Stimulated activated CD4-positive, alpha-beta T cell treated with anti-CD3 and anti-CD28 coated beads, Interleukin-12 subunit alpha, Interleukin-12 subunit beta, amount 100 ng/mL, for 24 hours (primary cell): ENCODE data around the gene DBF4B.
"Not testable (repeated sequence)": the region's sequence is repeated elsewhere in the genome, so short reads cannot be mapped to it uniquely, and the experiment has no call there.

Source experiments
- DNase-seq, 2 experiments: peaks; one replicate each; pipeline ENCODE4 v3.0.0-alpha.2; 2020; ENCODE audit warnings: low read depth in 2 of 2

Gene DBF4B, protein sequence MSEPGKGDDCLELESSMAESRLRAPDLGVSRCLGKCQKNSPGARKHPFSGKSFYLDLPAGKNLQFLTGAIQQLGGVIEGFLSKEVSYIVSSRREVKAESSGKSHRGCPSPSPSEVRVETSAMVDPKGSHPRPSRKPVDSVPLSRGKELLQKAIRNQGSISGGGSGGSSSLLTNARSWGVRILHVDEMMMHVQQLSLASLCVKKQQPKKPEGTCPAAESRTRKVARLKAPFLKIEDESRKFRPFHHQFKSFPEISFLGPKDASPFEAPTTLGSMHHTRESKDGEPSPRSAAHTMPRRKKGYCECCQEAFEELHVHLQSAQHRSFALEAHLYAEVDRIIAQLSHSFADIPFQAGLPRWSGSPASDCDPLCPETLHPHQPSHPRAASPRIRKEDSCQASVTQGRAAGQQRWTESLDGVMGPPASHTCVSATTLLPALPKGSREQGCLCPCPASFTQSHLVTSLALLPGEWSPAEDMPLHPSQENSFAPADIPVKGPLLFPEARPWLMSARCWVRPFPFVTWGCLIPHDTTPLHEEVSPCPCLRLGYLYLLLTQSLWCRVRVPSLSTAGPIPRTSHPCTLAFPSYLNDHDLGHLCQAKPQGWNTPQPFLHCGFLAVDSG

DNA sequence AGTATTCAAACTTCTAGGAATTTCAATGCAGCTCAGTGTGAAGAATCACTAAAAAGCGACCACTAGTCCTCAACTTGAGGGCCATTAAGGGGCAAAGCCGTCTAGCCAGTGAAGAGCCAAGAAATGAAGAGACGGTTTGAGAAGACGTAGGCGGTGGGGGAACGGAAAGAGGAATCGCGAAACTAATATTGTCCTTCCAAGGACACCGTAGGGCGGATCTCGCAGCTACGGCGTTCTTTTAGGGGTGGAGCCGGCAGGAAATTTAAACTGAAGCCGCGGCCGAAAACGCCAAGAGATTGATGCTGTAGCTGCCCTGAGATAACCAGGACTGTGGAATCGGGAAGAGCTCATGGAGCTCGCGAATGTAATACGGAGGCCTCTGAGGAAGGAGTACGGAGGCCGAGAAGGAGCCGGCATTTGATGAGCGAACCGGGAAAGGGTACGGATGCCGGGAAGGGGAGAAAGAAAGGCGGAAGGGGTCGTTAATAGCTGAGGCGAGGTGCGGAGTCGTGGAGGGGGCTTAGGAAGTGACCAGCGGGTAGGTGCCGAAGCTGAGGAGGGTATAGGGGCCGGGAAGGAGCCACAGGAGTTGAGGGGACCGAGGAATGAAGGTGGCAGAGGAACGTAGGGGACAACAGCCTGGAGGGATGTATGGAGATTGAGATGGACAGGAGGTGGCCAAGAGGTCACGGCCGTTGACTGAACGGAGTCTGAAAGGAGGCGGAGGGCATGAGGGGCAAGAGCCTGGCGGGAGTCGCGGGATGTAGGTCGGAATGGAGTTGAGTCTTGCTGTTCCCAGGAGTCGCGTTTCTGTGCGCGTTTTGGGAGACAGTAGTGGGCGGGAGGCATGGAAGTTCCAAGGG lies at the start of gene DBF4B:
DBF4B (plus strand) TSS at position 265 of the 863 bp plus-strand sequence; CDS start at position 421, 156 bp downstream.
- peak; percentile 67 to 78 for DNase-seq

DNA sequence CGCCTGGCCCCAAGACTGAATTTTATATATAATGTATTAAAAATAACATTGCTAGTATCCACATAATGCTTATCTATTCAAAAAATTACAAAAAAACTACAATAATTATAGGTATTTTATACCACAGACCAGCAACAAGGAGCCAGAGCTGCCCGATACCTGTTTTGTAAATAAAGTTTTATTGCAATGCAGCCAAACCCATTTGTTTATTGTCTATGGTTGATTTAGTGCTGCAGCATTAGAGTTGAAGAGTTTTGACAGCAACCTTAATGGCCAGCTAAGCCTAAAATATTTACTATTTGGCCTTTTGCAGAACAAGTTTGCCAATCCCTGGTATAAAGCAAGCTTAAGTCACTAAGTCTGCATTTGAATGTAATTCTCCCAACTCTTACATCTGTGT lies 46.6 kb upstream of the DBF4B start:
- DNase-seq = no peak

DNA sequence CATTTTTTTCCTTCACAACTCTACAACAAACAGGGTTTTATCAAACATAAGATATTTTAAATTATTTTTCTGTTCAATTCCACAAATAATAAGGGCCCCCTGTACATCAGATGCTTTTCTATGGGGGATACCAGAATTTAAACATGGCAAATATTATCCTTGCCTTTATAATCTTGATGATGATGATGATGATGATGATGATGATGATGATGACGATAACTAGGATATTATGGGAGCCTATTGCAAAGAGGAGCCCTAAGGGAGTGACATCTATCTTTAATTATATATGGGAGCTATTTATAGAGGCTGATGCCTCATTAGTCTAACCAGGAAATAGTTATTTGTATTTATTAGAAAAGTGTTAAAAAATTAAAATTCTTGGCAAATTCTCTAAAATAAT lies 45.4 kb upstream of the DBF4B start:
- DNase-seq = no peak

DNA sequence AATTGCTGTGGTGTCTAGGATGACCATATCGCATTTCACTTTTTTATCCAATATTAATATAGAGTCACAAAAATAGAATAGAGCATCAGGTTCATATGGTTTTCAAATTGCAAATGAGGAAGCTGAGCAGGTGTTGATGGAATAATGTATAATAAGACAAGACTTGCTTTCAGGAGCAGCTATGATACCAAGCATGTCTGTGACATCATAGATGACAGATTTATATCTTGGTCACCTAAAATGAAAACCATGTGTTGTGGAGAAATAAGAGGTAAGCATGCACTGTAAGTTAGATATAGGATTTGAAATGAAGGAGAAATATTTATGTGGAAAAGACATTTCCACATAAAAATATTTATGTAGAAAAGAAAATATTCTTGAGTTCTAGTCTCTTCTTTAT lies 43.6 kb upstream of the DBF4B start:
- no peak for DNase-seq

DNA sequence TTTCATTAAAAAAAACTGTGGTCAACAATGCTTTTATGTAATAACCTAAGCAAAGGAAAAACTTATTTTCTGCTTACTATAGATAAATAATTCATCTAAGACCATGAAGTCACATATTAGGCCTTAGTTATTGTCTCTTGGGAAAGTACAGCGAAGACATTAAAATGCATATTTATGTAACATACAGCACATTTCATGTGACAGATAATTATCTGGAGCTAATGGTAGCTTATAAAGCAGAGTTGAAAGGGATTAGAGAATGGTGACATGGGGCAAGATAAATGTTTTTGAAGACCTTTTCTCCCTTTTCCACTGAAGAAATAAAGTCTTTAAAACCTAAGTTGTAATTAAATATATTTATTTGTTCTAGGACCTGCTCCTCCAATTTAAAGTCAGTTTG lies 42.5 kb upstream of the DBF4B start:
- no peak for DNase-seq

DNA sequence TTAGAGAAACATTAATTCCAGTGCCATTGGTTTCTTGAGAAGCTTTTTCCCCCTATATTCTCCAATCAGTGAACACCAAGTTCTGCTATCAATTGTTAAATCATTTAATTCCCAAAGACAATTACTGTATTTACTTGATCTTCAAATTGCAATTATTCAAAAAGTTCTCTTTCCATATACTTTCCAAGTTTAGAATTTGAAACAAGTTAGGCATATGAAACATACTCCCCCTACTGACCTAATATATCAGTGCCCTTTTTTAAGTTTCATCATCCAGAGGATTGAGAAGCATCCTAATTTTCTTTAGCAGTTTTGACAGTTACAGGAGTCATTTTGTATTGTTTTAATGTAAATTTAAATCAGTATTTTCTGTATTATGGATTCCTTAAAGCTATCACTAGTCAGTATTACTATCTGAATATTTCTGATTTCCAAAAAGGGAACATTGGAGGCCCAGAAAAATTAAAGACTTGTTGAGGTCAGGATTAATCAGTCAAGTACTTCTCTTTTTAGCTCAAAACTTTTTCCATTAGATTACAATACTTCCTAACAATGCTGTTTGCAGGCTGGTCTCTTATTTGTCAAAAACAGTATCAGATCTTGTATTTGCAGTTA lies 35.9 kb upstream of the DBF4B start:
- no peak for DNase-seq

DNA sequence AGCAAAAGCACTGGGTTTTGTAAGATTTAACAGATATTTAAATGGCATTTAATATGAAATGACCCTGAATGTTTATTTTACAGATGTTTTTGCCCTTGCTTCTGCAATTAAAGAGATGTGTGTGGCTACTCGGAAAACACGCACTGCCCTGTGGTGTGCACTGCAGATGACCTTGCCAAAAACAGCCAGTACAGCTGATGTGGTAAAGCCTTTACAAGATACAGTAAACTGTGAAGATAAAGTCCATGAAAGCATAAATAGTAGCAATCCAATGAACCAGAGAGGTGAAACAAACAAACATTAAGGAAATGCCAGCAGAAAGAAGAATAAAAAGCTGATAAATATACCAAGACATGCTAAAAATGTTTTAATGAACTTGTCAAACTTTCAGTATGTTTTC lies 34.6 kb upstream of the DBF4B start:
- no peak for DNase-seq

DNA sequence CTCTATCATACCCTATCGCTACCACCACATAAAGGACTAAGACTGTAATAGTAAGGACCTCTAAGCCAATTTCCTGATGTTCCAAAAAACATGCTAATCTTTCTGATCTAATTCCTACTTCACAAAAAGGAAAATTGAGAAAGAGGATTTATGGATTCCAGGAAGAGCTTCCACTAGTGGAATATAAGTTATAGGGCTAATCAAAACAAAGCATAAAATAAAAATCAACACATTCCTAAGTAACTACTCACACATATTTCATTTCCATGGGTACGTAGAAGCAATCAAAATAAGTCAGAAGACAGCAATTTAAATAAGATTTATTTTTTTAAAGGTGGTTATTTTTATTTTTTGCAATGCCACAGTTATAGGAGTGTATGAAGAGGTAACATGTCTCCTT lies 31.3 kb upstream of the DBF4B start:
- no peak for DNase-seq

DNA sequence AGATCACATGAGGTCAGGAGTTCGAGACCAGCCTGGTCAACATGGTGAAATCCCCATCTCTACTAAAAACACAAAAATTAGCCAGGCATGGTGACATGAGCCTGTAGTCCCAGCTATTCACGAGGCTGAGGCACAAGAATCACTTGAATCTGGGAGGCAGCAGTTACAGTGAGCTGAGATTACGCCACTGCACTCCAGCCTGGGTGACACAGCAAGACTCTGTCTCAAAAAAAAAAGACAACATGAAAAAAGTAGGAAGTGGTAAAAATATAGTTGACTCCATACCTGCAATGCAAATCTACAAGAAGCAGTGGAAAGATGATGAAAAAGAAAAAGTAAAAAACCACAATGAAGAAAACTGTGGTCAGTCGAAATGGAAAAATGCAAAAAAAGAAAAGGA lies 25.2 kb upstream of the DBF4B start:
- not testable (repeated sequence) for DNase-seq

DNA sequence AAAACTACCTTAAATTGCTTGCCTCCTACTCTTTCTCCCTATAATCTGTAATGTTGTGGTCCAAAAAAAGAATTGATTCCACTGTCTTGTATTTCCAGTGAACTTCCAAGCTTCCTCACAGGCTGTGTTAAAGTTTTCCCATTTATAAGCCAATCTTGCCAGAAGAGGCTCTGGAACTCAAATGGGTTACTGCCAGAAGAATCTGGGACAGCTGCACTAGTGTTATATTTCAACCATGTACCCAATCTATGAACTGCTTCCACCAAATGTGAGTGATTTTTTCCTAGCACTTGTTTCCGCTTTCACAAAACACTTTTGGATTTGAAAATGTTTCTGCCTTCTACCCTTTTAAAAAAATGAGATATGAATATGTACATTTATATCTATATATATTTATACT lies 20.7 kb upstream of the DBF4B start:
- DNase-seq = no peak

DNA sequence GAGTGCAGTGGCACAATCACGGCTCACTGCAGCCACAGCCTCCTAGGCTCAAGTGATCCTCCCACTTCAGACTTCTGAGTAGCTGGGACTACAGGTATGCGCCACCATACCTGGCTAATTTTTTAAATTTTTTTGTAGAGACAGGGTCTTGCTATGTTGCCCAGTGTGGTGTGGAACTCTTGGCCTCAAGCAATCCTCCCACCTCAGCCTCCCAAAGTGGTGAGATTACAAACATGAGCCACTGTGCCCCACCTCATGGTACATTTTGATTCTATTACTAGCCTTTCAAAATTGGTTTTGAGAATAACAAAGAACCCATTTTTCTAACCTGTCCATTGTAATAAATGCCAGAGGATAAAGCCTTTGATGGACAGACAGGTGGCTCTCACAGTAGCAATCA lies 20.3 kb upstream of the DBF4B start:
- DNase-seq = no peak

DNA sequence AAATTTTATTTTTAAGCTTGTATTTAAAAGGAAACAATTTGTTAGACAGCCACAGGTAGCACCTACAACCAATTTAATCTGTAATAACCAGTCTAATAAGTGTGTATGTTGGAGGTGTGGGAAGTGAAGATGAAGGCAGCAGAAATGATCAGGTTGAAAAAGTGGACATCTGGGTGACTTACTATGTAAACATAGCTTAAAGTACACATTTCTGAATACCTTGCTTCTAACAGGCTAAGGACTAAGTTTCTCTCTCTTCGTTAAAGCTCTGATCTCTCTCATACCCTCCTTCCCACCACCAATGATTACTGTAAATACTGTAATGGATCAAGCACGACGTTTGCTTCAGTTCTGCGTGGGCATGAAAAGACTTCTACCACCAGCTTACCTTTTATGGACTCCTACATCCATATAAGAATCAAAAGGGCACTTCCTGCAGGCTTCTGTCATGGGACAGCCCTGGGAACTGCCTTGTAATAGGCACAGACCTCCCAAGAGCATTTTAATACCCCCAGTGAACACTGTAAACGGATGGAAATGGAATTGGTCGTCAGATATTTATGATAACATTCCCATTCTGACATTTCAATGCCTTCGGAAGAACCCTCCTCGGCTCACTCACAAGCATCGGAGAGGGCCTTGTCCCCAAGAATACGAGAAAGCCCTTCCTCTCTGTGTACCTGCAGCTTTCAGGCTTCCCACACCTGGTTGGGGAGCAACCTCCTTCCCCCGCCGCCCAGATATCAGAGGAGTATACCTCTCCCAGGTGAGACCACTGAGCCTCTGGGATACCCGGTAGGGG lies 19.6 kb upstream of the DBF4B start:
- DNase-seq = no peak

DNA sequence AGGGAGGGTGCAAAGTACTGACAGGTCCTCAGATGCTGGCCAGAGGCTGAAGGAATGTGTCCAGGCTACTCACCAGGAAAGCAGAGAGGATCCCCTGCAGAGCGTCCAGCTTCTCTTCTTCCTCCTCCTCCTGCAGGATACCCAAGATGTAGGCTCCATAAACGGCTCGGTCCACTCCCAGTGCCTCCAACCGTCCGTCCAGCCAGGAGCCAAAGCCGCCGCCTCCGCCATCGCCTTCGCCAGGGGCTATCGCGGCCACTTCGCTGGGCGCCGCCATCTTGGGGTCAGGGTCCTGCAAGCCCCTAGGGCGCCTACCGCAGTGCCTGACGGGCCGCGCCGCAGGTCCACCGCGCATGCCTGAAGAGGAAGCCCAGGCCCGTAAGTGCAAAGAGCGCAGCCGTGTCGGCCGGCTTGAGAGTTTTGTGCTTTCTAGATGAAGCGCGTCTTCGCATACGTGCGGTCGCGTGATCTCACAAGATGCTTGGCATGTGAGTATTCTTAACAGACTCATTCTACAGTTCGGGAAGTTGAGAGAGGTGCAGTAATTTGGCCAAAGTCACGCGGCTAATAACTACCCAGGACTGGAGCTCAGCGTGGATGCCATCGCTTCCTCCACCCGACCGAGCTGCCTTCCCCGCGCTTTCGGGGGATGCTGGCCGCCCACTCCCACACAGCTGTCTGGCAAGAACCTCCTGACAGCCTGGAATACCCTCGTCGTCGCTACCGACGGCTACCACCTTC lies 18.8 kb upstream of the DBF4B start, which contains the start of gene CCDC43:
CCDC43 (minus strand) TSS at position 300 of the 741 bp plus-strand sequence; CDS start at position 277, 23 bp downstream.
- peak; percentile 83 to 90 for DNase-seq

DNA sequence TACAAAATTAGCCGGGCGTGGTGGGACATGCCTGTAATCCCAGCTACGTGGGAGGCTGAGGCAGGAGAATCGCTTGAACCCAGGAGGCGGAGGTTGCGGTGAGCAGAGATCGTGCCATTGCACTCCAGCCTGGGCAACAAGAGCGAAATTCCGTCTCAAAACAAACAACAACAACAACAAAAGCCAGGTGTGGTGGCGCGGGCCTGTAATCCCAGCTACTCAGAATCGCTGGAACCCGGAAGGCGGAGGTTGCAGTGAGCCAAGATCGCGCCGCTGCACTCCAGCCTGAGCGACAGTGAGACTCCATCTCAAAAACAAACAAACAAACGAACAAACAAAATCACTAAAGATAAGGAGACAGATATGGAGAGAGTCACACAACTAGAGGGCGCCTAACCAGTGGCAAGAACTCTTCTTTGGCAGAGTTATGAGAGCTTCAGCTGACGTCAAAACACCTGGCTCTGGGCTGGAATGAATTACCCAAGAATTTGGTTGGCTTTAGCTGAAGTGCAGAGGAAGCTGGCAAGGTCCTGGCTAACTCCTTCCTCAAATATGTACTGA lies 17.6 kb upstream of the DBF4B start:
- DNase-seq = not testable (repeated sequence)

DNA sequence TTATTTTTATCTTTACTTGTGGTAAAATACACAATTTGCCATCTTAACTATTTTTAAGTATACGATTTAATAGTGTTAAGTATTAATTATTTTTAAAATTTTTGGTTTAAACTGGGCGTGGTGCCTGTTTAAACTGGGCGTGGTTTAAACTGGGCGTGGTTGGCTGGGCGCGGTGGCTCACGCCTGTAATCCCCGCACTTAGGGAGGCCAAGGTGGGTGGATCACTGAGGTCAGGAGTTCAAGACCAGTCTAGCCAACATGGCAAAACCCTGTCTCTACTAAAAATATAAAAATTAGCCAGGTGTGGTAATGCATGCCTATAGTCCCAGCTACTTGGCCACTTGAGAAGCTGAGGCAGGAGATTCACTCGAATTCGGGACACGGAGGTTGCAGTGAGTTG lies 14.9 kb upstream of the DBF4B start:
- DNase-seq = no peak

DNA sequence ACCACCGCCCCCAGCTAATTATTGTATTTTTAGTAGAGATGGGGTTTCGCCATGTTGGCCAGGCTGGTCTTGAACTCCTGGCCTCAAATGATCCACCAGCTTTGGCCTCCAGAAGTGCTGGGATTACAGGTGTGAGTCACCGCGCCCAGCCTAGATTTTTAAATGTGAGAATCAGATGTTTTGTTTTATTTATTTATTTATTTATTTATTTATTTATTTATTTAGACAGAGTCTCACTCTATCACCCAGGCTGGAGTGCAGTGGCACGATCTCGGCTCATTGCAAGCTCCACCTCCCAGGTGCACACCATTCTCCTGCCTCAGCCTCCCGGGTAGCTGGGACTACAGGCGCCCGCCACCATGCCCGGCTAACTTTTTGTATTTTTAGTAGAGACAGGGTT lies 8.2 kb upstream of the DBF4B start:
- DNase-seq = not testable (repeated sequence)

DNA sequence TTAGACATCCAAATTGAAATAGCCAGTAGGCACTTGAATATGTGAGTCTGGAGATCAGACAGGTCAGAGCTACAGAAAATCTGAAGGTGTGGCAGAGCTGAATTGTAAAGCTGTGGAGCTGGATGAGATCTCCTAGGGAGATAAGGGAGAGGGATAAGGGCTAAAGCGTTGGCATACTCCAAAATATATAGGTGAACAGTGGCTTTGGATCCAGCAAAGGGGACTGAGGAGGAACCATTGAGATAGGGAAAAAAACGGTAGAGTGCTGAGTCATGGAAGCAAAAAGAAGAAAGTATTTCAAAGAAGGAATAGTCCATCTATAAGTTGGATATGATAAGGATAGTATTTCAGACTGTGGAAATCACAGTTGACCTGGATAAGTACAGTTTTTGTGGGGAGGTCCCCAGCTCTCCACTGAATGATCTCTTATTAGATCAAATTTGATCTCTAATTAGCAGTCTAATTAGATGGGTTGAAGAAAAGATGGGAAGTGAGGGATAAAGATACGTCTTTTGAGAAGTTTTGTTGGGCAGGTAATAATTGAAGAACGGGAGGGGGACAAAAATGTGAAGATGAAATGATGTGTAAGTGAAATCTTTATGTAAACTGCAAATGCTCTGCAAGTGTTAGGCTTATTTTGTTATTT lies 587 bp upstream of the DBF4B start:
- DNase-seq = no peak

DNA sequence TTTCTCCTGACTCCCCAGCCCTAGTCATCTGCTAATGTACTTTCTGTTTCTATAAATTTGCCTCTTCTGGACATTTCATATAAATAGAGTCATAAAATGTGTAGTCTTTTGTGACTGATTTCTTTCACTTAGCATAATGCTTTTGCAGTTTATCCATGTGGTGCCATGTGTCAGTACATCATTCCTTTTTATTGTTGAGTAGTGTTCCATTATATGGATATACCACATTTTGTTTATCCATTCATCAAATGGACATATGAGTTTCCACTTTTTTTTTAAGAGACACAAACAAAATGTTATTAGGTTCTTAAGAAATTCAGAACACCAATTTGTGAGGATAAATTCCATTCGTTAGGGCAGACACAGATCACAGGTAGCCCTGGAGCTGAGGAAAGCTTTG lies 11.0 kb downstream of the DBF4B start:
- no peak for DNase-seq

DNA sequence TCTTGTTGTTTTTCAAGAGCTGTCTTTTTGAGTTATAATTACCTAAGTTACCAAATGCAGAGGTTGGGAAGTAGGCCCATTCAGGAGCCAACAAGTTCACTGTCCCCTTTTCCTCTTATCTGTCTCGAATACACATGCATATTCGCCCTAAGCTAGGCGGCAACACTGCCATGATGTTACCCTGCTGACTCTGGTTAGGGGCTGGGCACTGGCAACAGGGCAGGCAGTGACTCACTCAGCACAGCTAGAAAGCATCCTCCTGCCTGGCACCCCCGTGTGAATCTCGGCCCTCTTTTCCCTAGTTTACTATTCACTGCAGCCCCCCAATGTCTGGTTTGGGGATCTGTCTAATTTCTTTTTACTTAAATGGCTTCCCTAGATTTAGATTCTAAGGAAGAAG lies 13.8 kb downstream of the DBF4B start:
- DNase-seq = no peak

DNA sequence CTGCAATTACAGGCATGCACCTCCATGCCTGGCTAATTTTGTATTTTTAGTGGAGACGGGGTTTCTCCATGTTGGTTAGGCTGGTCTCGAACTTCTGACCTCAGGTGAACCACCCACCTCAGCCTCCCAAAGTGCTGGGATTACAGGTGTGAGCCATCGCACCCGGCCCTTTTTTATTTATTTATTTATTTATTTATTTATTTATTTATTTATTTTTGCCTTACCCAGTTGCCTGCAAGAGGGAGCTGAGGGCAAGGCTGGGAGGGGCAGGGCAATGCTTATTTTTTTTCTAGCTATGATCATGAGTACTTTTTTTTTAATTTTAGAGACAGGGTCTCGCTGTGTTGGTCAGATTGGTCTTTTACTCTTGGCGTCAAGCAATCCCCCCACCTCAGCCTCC lies 17.7 kb downstream of the DBF4B start:
- DNase-seq = not testable (repeated sequence)
